Stimulated activated CD4-positive, alpha-beta T cell treated with anti-CD3 and anti-CD28 coated beads, Interleukin-12 subunit alpha, Interleukin-12 subunit beta, amount 100 ng/mL, for 4 hours (primary cell): ENCODE measurements around the gene RELCH.
A peak's percentile ranks its signal among the peaks of the same experiment; 100 is the strongest.

Experiments
- DNase-seq: peaks from one replicate; pipeline ENCODE4 v3.0.0-alpha.2; 2020

The RELCH gene

DNA sequence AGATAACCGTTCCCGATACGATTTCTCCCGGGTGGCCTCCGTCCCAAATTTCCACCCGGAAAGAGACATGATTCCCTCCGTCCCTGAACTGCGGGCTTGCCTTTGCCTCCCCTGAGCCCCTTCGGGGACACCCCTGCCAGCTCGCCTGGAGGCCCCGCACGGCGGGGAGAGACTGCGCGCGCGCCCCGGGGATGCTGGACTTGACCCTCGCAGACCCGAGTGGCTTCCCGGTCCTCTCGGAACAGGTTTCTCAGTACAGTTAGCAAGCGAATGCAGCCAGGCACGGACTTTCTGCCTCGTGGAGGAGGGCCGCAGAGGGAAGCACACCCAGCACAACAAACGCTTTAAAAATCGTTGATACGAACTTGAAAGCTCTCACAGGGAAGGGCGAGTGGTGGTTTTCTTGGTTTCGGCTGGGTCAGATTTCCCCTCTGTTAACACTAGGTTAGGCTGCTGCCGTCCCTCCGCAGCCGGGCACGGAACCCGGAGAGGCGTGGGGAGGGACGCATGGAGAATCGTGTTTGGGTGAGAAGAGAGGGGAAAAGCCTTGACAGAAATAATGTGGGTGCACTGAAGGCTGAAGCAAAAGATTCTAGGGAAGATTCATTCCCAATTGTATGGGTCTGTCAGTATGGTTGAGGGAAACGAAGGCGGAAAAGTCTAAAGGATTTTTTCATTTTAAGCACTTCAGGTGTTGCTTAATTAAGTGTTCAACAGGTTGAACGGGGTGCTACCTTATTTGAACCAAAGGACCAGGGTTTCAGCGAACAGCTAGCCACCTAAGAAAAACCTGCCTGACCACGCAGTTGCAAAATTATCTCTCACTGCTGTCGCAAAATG lies 139.0 kb downstream of the RELCH start:
- DNase-seq = peak; percentile 26

DNA sequence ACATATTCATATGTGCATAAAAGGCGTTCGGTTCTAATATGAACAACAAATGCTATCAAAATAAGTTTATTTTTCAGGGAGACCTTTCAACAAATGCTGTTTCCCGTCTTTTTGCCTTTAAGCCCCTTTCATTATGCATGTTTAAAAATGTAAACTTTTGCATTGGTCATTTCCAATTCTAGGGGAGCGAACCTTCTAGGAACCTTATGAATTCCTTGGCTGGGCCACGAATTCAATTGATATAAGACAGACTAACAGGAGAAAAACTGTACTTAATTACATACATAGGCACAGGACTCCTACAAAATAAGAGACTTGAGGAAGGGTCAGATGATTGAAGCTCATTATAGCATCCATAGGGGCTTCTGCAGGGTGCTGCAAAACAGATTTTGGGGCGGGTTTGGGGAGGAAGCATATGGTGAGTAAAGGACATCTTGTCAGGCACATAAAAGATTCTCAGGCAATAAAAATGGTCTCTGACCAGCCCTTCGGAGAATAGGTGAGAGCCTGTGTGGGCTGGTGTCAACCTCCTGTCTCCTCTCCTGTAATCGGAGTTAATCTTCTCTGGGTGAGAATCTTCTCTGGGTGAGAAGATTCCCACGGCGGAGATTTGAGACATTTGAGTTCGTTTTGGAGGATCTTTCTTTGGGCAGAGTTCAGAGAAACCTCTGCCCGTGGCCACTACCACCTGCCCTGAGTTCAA lies 139.7 kb downstream of the RELCH start:
- no peak for DNase-seq

- DNase-seq = no peak
Measured at GRCh38 chr18:62327977-62328376, 140.9 kb downstream of the RELCH start.

- no peak for DNase-seq
Measured at GRCh38 chr18:62328586-62329525, 141.8 kb downstream of the RELCH start.

GRCh38 chr18:62329691-62330454 lies 142.8 kb downstream of the RELCH start:
- DNase-seq = no peak

DNA sequence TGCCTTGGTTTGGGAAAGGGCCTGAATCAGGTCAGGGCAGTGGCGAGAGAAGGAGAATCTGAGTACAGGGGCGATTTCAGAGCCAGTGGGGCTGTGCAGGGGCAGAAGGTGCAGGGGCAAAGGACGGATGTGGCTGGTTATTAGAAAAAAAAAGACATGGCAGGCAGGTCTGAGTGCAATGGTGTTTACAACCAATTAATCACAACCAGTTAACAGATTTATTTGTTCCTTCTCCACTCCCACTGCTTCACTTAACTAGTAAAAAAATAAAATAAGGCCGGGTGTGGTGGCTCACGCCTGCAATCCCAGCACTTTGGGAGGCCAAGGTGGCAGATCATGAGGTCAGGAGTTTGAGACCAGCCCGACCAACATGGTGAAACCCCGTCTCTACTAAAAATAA lies 143.6 kb downstream of the RELCH start:
- DNase-seq = no peak

GRCh38 chr18:62331581-62332356 lies 144.7 kb downstream of the RELCH start:
- no peak for DNase-seq

DNA sequence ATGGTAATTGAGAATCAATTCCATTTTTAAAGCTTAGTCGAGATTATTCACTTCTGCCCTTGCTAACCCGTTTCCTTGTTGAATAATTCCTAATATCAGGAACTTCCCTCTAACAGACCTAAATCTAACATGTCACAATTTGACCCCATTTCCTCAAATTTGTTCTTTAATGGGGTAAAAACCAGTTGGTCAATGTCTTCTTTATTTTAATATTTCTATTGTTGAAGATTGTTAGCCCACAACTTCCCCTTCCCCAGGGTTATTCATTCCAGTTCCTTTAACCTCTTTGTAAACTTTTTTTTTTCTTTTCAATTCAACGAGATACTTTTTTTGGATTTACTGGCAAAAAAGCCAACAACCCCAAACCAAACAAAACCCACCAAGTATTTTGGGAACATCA lies 145.4 kb downstream of the RELCH start:
- DNase-seq = no peak

DNA sequence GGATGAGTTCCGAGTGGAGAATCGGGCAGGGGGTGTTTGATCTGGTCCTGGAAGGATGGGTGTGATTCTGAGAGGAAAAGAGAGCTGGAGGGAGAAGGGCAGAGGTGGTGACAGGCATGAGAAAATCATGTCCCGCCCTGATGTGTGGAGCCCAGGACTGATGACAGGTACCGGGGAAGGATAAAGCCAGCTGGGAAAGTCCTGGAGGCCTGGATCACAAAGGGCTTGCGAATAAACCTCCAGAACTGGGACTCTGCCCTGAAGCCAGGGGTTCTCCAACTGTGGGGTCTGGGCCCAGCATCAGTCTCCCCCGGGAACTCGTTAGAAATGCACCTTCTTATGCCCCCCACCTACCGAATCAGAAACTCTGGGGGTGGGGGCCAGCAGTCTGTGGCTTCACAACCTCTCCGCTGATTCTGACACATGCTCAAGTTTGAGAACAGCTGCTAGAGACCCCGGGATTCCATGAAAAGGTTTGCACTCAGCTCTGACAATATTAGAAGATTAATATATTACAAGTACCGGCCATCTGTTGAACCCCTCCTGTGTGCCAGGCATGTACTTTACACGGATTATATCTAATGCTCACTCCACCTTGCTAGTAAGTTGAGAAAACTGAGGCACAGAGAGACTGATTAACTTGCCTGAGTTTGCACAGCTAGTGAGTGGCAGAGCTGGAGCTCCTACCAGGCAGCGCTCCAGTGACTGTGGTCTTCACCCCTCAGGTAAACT lies 146.1 kb downstream of the RELCH start:
- DNase-seq = no peak

- no peak for DNase-seq
Measured at GRCh38 chr18:62334120-62334519, 147.1 kb downstream of the RELCH start.

GRCh38 chr18:62335494-62335893 lies 148.4 kb downstream of the RELCH start:
- no peak for DNase-seq

GRCh38 chr18:62336618-62337017 lies 149.6 kb downstream of the RELCH start:
- no peak for DNase-seq

GRCh38 chr18:62337336-62337735 lies 150.3 kb downstream of the RELCH start:
- DNase-seq = no peak

DNA sequence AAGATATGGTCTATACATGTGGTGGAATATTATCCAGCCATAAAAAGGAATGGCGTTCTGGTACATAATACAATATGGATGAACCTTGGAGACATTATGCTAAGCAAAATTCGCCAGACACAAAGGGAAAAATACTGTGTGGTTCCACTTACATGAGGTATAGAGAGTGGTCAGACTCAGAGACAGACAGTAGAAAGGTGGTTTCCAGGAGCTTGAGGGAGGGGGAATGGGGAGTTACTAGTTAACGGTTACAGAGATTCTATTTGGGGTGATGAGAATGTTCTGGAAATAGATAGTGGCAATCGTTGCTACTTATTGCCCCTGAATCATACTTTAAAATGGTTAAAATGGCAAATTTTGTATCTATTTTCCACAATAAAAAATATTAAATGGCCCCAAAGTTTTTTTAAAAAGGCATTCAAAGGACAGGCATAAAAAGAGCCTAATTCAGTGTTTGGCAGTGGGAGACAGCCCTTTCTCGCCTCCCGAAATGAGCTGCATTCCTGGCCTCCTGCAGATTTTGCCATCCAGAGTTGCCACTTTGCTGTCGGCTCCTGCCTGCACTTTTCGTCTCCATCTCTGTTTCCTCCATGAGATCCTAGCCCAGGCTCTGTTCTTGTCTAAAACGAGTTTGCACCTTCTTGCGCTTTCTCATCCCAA lies 151.5 kb downstream of the RELCH start:
- DNase-seq = no peak

DNA sequence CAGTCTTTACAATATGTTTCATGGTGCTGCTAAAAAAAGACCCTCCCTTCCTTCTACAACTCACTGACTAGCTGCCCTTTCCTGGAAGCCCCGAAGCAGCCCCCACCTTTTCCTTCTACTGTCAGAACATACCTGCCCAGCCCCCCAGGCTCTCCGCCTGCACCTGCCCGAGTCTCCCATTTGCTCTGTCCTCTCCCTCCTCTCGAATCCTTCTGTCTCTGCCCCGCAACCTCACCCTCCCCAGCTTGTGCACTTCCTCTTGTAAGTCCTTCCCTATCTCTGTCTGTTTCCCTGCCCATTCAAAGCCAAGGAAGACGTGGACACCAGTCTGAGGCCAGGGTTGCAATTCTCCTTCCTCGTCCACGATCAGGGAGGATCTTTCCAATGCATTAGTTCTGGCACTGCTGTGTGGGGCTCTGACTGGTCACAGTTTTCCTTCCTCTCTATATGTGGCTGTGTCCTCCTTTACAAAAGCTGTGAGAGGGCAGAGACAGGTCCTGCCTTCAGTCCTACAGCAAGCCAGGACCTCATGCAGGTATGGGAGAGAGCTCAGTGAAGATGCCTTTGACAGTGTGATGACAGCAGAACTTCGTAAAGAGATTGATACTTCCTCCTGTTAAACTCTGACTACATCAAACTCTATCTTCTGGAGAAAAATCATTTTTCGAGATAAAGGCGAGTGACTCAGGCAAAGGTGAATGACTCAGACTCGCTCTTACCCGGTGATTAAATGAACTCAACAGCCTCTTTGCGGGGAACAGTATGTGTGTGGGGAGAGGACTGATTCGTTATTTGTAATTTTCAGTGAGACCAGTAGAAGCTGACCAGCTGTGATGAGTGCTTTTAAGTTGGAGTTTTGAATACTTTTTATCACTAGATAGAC lies 152.3 kb downstream of the RELCH start:
- no peak for DNase-seq

GRCh38 chr18:62340996-62341395 lies 153.9 kb downstream of the RELCH start:
- no peak for DNase-seq

GRCh38 chr18:62341473-62341872 lies 154.4 kb downstream of the RELCH start:
- DNase-seq = no peak

GRCh38 chr18:62342884-62343283 lies 155.8 kb downstream of the RELCH start:
- no peak for DNase-seq

DNA sequence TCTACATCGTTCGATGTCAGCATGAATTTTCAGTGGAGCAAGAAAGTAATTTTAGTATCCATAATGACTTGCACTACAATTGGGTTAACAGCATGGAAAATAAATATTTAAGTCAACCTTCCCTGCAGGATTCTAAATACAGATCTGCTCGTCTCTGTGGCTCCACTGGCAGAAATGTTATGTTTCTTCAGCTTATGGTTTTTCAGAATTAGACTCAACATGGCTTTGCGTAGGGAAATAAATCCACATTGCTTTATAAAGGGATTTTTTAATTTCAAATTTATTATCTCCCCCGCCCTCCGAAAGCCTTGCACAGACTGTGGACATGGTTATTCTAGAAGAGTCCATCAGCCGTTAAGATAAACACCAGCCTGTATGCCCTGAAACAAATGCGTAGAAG lies 156.3 kb downstream of the RELCH start:
- no peak for DNase-seq
